PFSK-1 (cell line): ENCODE measurements around the gene PLEK2.

Experiments used
- FOXP2 ChIP-seq: optimal IDR thresholded peaks from 2 replicates; pipeline ENCODE3; 2011; ENCODE audit warnings: borderline replicate concordance, control low read depth, inconsistent platforms; ENCODE audit not compliant: insufficient read depth; ENCODE audit errors: extremely low read length, extremely low read depth
- POLR2AphosphoS5 ChIP-seq: IDR thresholded peaks from 2 replicates; pipeline ENCODE4 v1.6.1; 2012; ENCODE audit warnings: low read depth, mild to moderate bottlenecking, control low read depth, low read length, moderate library complexity
- SIN3A ChIP-seq: IDR thresholded peaks from 2 replicates; pipeline ENCODE4 v1.6.1; 2012; ENCODE audit warnings: mild to moderate bottlenecking, low read length, moderate library complexity, borderline replicate concordance; ENCODE audit not compliant: insufficient read depth
- TAF1 ChIP-seq: IDR thresholded peaks from 2 replicates; pipeline ENCODE4 v1.6.1; 2012; ENCODE audit warnings: low read length, control low read depth, borderline replicate concordance; ENCODE audit not compliant: insufficient read depth
- TF ChIP-seq, protein P1 (sequence below), 2 experiments: IDR thresholded peaks; 2 replicates each; pipeline versions ENCODE4 v1.6.1 to v1.8.0; 2011 to 2012; ENCODE audit warnings: low read depth in 2 of 2, low read length in 2 of 2, control low read depth in 1 of 2, inconsistent platforms in 1 of 2, mild to moderate bottlenecking in 1 of 2, moderate library complexity in 1 of 2; ENCODE audit not compliant: insufficient read depth in 1 of 2

DNA sequence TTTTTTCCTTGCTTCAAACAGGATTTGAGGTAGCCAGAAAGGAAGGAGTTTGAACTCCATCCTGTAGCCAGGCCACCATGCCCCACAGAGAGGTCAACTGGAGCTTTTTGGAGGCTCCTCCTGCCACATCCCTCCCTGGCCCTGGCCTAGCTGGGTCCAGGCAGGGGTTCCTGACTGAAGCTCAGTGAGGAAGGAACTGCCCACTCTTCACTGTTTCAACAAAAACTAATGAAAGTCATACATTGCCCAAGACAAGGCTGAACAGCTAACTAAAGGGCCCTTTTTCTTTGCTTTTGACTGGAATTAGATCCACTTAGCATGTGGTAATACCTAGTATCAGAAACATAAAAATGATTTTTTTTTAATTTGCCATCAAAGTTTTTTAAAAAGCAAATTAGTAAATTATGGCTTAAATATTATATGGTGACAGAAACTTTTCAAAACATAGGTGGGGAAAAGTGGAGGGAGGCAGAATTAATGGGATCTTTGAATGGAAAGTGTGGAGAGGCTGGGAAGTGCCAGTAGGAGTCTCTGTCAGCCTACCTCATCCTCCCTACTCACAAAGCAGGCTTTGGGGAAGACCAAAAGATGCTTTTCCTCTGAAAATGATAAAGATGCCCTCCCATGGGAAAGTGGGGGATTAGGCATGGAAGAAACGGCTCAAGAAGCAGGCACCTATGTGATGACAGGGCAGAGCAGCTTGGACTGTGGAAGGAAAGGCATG is 22.0 kb downstream of the PLEK2 start:
- no peak for TF ChIP-seq SIN3A
- TF ChIP-seq POLR2AphosphoS5 = no peak
- no peak for TF ChIP-seq TAF1
- no peak for TF ChIP-seq FOXP2
- TF ChIP-seq, protein P1, sequence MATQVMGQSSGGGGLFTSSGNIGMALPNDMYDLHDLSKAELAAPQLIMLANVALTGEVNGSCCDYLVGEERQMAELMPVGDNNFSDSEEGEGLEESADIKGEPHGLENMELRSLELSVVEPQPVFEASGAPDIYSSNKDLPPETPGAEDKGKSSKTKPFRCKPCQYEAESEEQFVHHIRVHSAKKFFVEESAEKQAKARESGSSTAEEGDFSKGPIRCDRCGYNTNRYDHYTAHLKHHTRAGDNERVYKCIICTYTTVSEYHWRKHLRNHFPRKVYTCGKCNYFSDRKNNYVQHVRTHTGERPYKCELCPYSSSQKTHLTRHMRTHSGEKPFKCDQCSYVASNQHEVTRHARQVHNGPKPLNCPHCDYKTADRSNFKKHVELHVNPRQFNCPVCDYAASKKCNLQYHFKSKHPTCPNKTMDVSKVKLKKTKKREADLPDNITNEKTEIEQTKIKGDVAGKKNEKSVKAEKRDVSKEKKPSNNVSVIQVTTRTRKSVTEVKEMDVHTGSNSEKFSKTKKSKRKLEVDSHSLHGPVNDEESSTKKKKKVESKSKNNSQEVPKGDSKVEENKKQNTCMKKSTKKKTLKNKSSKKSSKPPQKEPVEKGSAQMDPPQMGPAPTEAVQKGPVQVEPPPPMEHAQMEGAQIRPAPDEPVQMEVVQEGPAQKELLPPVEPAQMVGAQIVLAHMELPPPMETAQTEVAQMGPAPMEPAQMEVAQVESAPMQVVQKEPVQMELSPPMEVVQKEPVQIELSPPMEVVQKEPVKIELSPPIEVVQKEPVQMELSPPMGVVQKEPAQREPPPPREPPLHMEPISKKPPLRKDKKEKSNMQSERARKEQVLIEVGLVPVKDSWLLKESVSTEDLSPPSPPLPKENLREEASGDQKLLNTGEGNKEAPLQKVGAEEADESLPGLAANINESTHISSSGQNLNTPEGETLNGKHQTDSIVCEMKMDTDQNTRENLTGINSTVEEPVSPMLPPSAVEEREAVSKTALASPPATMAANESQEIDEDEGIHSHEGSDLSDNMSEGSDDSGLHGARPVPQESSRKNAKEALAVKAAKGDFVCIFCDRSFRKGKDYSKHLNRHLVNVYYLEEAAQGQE (IDR thresholded peaks at IDR 0.05; ENCODE audit: insufficient read depth in 1 of 2, low read depth in 2 of 2, low read length in 2 of 2) = no peak
